IMR-90 (cell line): ENCODE measurements around the gene AK1. TPM values are rescaled to one million over a fixed set of nuclear protein-coding genes. Genes with fewer than 3 reads are reported as not detected.

Experiments
- ATAC-seq: fragments of 200-7000 bp; cut with Tn5 transposase; 2 replicates; pipeline ENCODE4 v1.9.1; 2020; ENCODE audit warnings: low read depth, mild to moderate bottlenecking, moderate library complexity
- BruUV-seq: library from RNA; stranded (reverse); fragments of 400-500 nt; replicated peaks from 2 replicates; lab custom pipeline; 2021; lab: Mats Ljungman, UMichigan
- CTCF ChIA-PET: fragments of 300-600 bp; formaldehyde crosslinking; extraction: SDS; loops from one replicate; lab custom pipeline; 2021; ENCODE audit warnings: antibody characterized with exemption; lab: Yijun Ruan, JAX
- POLR2A ChIA-PET: fragments of 300-600 bp; sonication (Branson Sonifier 250); formaldehyde crosslinking; loops from one replicate; lab custom pipeline; 2022; ENCODE audit warnings: antibody characterized with exemption; ENCODE audit not compliant: unreplicated experiment; lab: Charles Lee
- DNase-seq: peaks from one replicate; pipeline ENCODE4 v3.0.0; 2013
- H2AFZ ChIP-seq: replicated peaks from 2 replicates; pipeline ENCODE3; 2013; ENCODE audit warnings: low read length, mild to moderate bottlenecking; ENCODE audit not compliant: poor library complexity
- H2AK5ac ChIP-seq: 2 replicates; pipeline ENCODE4 v1.6.1; 2013; ENCODE audit warnings: low read depth, low read length, inconsistent platforms
- H2AK9ac ChIP-seq: replicated peaks from 2 replicates; pipeline ENCODE3; 2013; ENCODE audit warnings: mild to moderate bottlenecking, low read depth, low read length, moderate library complexity; ENCODE audit not compliant: poor library complexity
- H2BK120ac ChIP-seq: 2 replicates; pipeline ENCODE4 v1.6.1; 2013; ENCODE audit warnings: low read depth, low read length, inconsistent platforms
- H2BK15ac ChIP-seq: 3 replicates; pipeline ENCODE4 v1.6.1; 2013; ENCODE audit warnings: low read depth, low read length, inconsistent platforms
- H2BK20ac ChIP-seq: 2 replicates; pipeline ENCODE4 v1.6.1; 2013; ENCODE audit warnings: low read depth, mild to moderate bottlenecking, inconsistent platforms, low read length, moderate library complexity
- H2BK5ac ChIP-seq: 2 replicates; pipeline ENCODE4 v1.6.1; 2013; ENCODE audit warnings: mild to moderate bottlenecking, low read depth, low read length, inconsistent platforms; ENCODE audit not compliant: poor library complexity, severe bottlenecking
- H3K14ac ChIP-seq: replicated peaks from 2 replicates; pipeline ENCODE4 v1.6.1; 2013; ENCODE audit warnings: low read depth, low read length, inconsistent platforms
- H3K18ac ChIP-seq: 2 replicates; pipeline ENCODE4 v1.6.1; 2013; ENCODE audit warnings: low read depth, low read length, control low read depth
- H3K23ac ChIP-seq: 2 replicates; pipeline ENCODE4 v1.6.1; 2013; ENCODE audit warnings: low read depth, low read length, inconsistent platforms
- H3K27ac ChIP-seq: 2 replicates; pipeline ENCODE4 v1.5.1; 2013; ENCODE audit warnings: mild to moderate bottlenecking, control low read depth, low read length; ENCODE audit not compliant: insufficient read depth
- H3K27me3 ChIP-seq: 2 replicates; pipeline ENCODE4 v1.6.1; 2013; ENCODE audit warnings: low read length; ENCODE audit not compliant: control insufficient read depth, insufficient read depth
- H3K36me3 ChIP-seq: 2 replicates; pipeline ENCODE4 v1.6.1; 2013; ENCODE audit warnings: low read length, mixed read lengths; ENCODE audit not compliant: control insufficient read depth, insufficient read depth
- H3K4ac ChIP-seq: 2 replicates; pipeline ENCODE4 v1.6.1; 2013; ENCODE audit warnings: low read depth, low read length, inconsistent platforms
- H3K4me1 ChIP-seq: 2 replicates; pipeline ENCODE4 v1.6.1; 2013; ENCODE audit warnings: low read length, mixed read lengths; ENCODE audit not compliant: control insufficient read depth, insufficient read depth
- H3K4me2 ChIP-seq: 2 replicates; pipeline ENCODE4 v1.6.1; 2013; ENCODE audit warnings: low read depth, mild to moderate bottlenecking, control low read depth, low read length, moderate library complexity
- H3K4me3 ChIP-seq: 2 replicates; pipeline ENCODE4 v1.5.1; 2013; ENCODE audit warnings: low read depth, mild to moderate bottlenecking, control low read depth, low read length, moderate library complexity; ENCODE audit not compliant: insufficient read depth
- H3K56ac ChIP-seq: 2 replicates; pipeline ENCODE4 v1.6.1; 2013; ENCODE audit warnings: low read length, inconsistent platforms; ENCODE audit not compliant: insufficient read depth; ENCODE audit errors: extremely low read depth
- H3K79me1 ChIP-seq, 2 experiments: 2 replicates each; pipeline ENCODE4 v1.6.1; 2013; ENCODE audit warnings: low read length in 2 of 2, inconsistent platforms in 1 of 2, low read depth in 1 of 2
- H3K9ac ChIP-seq: 2 replicates; pipeline ENCODE4 v1.6.1; 2013; ENCODE audit warnings: low read depth, low read length, control low read depth
- H3K9me1 ChIP-seq: 2 replicates; pipeline ENCODE4 v1.6.1; 2013; ENCODE audit warnings: low read length, inconsistent platforms; ENCODE audit not compliant: insufficient read depth
- H3K9me3 ChIP-seq: 2 replicates; pipeline ENCODE4 v1.6.1; 2013; ENCODE audit warnings: low read length; ENCODE audit not compliant: control insufficient read depth, insufficient read depth
- H4K20me1 ChIP-seq: 2 replicates; pipeline ENCODE4 v1.6.1; 2013; ENCODE audit warnings: low read length, inconsistent platforms; ENCODE audit not compliant: insufficient read depth
- H4K5ac ChIP-seq: 2 replicates; pipeline ENCODE4 v1.6.1; 2013; ENCODE audit warnings: mild to moderate bottlenecking, low read depth, low read length, control low read depth
- H4K8ac ChIP-seq, 2 experiments: 2 replicates each; pipeline ENCODE4 v1.6.1; 2013; ENCODE audit warnings: low read depth in 2 of 2, low read length in 2 of 2, control low read depth in 1 of 2, inconsistent platforms in 1 of 2
- H4K91ac ChIP-seq: 2 replicates; pipeline ENCODE4 v1.6.1; 2013; ENCODE audit warnings: low read depth, low read length, inconsistent platforms; ENCODE audit not compliant: insufficient read depth
- BHLHE40 ChIP-seq: fragments of 150-350 bp; IDR thresholded peaks from 2 replicates; pipeline ENCODE4 v1.6.1; 2016; ENCODE audit warnings: mild to moderate bottlenecking, low read depth, low read length
- CEBPB ChIP-seq: IDR thresholded peaks from 2 replicates; pipeline ENCODE4 v1.6.1; 2012; ENCODE audit warnings: low read depth, low read length, improper control_type of control experiment
- CHD1 ChIP-seq: IDR thresholded peaks from 2 replicates; pipeline ENCODE4 v1.6.1; 2012; ENCODE audit warnings: low read depth, low read length, improper control_type of control experiment
- CTCF ChIP-seq: conservative IDR thresholded peaks from 2 replicates; pipeline ENCODE4 v1.5.1; 2012; ENCODE audit warnings: mild to moderate bottlenecking, low read depth, low read length, improper control_type of control experiment
- ELK1 ChIP-seq: fragments of 150-350 bp; IDR thresholded peaks from 2 replicates; pipeline ENCODE4 v1.6.1; 2016; ENCODE audit warnings: low read depth, mild to moderate bottlenecking, low read length, moderate library complexity, borderline replicate concordance
- FOS ChIP-seq: fragments of 150-350 bp; IDR thresholded peaks from 2 replicates; pipeline ENCODE4 v1.6.1; 2016; ENCODE audit warnings: low read depth, low read length
- MAFK ChIP-seq: IDR thresholded peaks from 2 replicates; pipeline ENCODE4 v1.6.1; 2012; ENCODE audit warnings: low read depth, low read length, improper control_type of control experiment
- MAZ ChIP-seq: IDR thresholded peaks from 2 replicates; pipeline ENCODE4 v1.6.1; 2012; ENCODE audit warnings: low read depth, mild to moderate bottlenecking, low read length, improper control_type of control experiment, moderate library complexity, borderline replicate concordance
- MXI1 ChIP-seq: IDR thresholded peaks from 2 replicates; pipeline ENCODE4 v1.6.1; 2012; ENCODE audit warnings: low read depth, mild to moderate bottlenecking, low read length, moderate library complexity, borderline replicate concordance
- NFE2L2 ChIP-seq: fragments of 150-350 bp; IDR thresholded peaks from 2 replicates; pipeline ENCODE4 v1.6.1; 2016; ENCODE audit warnings: low read depth, mild to moderate bottlenecking, low read length
- POLR2A ChIP-seq: IDR thresholded peaks from 2 replicates; pipeline ENCODE4 v1.6.1; 2012; ENCODE audit warnings: mild to moderate bottlenecking, low read depth, low read length
- RAD21 ChIP-seq: IDR thresholded peaks from 2 replicates; pipeline ENCODE4 v1.6.1; 2012; ENCODE audit warnings: low read length, improper control_type of control experiment
- RCOR1 ChIP-seq: IDR thresholded peaks from 2 replicates; pipeline ENCODE4 v1.6.1; 2012; ENCODE audit warnings: mild to moderate bottlenecking, low read length, improper control_type of control experiment; ENCODE audit not compliant: insufficient replicate concordance
- RFX5 ChIP-seq: IDR thresholded peaks from 2 replicates; pipeline ENCODE4 v1.8.0; 2012; ENCODE audit warnings: low read depth, mild to moderate bottlenecking, low read length, moderate library complexity
- USF2 ChIP-seq: fragments of 150-350 bp; IDR thresholded peaks from 2 replicates; pipeline ENCODE4 v1.6.1; 2017; ENCODE audit warnings: mild to moderate bottlenecking, antibody characterized with exemption, low read length, low read depth
- WGBS, 2 experiments: methylation state at CpG; one replicate each; pipeline versions ENCODE4 v1.1.5 to v1.1.7; 2013; ENCODE audit warnings: missing lambda C conversion rate in 2 of 2; ENCODE audit not compliant: insufficient read length in 1 of 2; ENCODE audit errors: extremely low coverage in 2 of 2; 5-methylcytosine and 5-hydroxymethylcytosine counted together
- dilution Hi-C: fragments of 300-500 bp; cut with HindIII; formaldehyde crosslinking; loops from one replicate; pipeline ENCODE4 v1.14.3; 2018; ENCODE audit warnings: low sequenced_read_pairs; ENCODE audit not compliant: unreplicated experiment
- in situ Hi-C: fragments of 300-500 bp; cut with MboI; formaldehyde crosslinking; loops from 3 replicates; pipeline ENCODE4 v1.14.3; 2019; ENCODE audit warnings: low sequenced_read_pairs, inconsistent platforms, mixed read lengths
- intact Hi-C: fragments of 100-400 bp; cut with micrococcal nuclease; formaldehyde crosslinking; loops from 2 replicates; pipeline ENCODE4 v1.10.0; 2022
- polyA plus RNA-seq, 3 experiments: library from polyadenylated mRNA; depleted of rRNA; stranded (reverse); fragments of >200 nt; gene quantifications; 2 replicates each; pipeline ENCODE4 v1.2.3, GENCODE V29; 2012; ENCODE audit warnings: low replicate concordance in 1 of 3
- total RNA-seq: library from RNA; depleted of rRNA; stranded (reverse); fragments of >200 nt; gene quantifications from 2 replicates; pipeline ENCODE4 v1.2.3, GENCODE V29; 2012

AK1 gene
- total and polyA plus RNA-seq, 2 of the 4 experiments (the other 2 are of a cell fraction) = 44.8 to 119 TPM

- 10% methylated on average over 2 of the region's 8 CpGs; no CpG with 5 or more reads in 1 of the 2 experiments for WGBS, 2 experiments
- H2BK5ac ChIP-seq = peak overlapping the region; percentile 58
- H3K27me3 ChIP-seq = no peaks in the 10 kb centered on the region
- peak overlapping the region; percentile 52 to 72; a peak in 1 of 4 replicates for H4K8ac ChIP-seq
- H4K91ac ChIP-seq = peak overlapping the region; percentile 83
- peak overlapping the region; percentile 65 for H2AFZ ChIP-seq
- H3K36me3 ChIP-seq = peaks cover 2% of the 10 kb centered on the region; the same call in 1 of the 2 replicates
- intact Hi-C loops (loop anchor here (5.0 to 10.0 kb wide), 3 partner anchors 82 to 305 kb away; partner anchors contain the start of genes FPGS and STXBP1), in situ Hi-C loops (no loop called here), dilution Hi-C loops (no loop called here)
- H3K9ac ChIP-seq = no peak overlapping the region
- H4K5ac ChIP-seq = no peak overlapping the region
- DNase-seq (peak; percentile 99), ATAC-seq (peak; percentile 33)
- no peaks in the 10 kb centered on the region for H3K9me3 ChIP-seq
- H2BK15ac ChIP-seq = peak overlapping the region; percentile 78; the same call in 2 of the 3 replicates
- ChIA-PET POLR2A (no interaction called here), CTCF (interaction anchor here (1.4 kb wide), 1 partner anchor 185 kb away, joined by 6 read pairs; the partner anchor contains the start of gene TOR2A)
- no TSS peak for BruUV-seq
- H3K56ac ChIP-seq = no peak overlapping the region
- H2BK120ac ChIP-seq = peak overlapping the region; percentile 52
- H2AK9ac ChIP-seq = peak overlapping the region; percentile 46
- H4K20me1 ChIP-seq = peaks cover 11% of the 10 kb centered on the region
- peaks cover 32% of the 10 kb centered on the region for H3K4me1 ChIP-seq
- H3K79me1 ChIP-seq = peaks cover 4 to 34% of the 10 kb centered on the region in 2 experiments
- no peak overlapping the region for H3K4me3 ChIP-seq
- H2AK5ac ChIP-seq = peak overlapping the region; percentile 87
- H3K14ac ChIP-seq = 0 out of 2 replicates have a peak overlapping the region, but pooled peaks have one; percentile 62
- H3K18ac ChIP-seq = no peak overlapping the region
- H3K23ac ChIP-seq = no peak overlapping the region
- peaks cover 16% of the 10 kb centered on the region for H3K9me1 ChIP-seq
- H2BK20ac ChIP-seq = peak overlapping the region; percentile 98
- peak overlapping the region; percentile 49 for H3K27ac ChIP-seq
- peak overlapping the region; percentile 54 for H3K4me2 ChIP-seq
- H3K4ac ChIP-seq = peak overlapping the region; percentile 71
- TF ChIP-seq RFX5 (no peak; the same call in 1 of the 2 replicates), RCOR1 (peak; percentile 81), NFE2L2 (peak; percentile 75), FOS (peak; percentile 99), CHD1 (no peak), ELK1 (no peak), CEBPB (peak; percentile 99), RAD21 (no peak), CTCF (no peak), POLR2A (no peak), MXI1 (peak; percentile 55; the same call in 1 of the 2 replicates), MAFK (peak; percentile 84), USF2 (peak; percentile 45), BHLHE40 (peak; percentile 70), MAZ (peak; percentile 34; the same call in 1 of the 2 replicates)
Observed at GRCh38 chr9:127919253-127919815, 41.9 kb upstream of the AK1 start.
